NCI-H345 treated with DMSO at 0.1 percent for 48 hours (cell line): ENCODE data around the gene SOX6.

ENCODE experiments used
- DNase-seq: peaks from one replicate; lab custom pipeline; 2025; ENCODE audit not compliant: unreplicated experiment; lab: John Stamatoyannopoulos, UW

SOX6 gene

GRCh38 chr11:16321148-16321547, 35.2 kb downstream of the SOX6 start:
- no peak for DNase-seq

- no peak for DNase-seq
Observed at GRCh38 chr11:16318320-16318719, 38.0 kb downstream of the SOX6 start.

DNA sequence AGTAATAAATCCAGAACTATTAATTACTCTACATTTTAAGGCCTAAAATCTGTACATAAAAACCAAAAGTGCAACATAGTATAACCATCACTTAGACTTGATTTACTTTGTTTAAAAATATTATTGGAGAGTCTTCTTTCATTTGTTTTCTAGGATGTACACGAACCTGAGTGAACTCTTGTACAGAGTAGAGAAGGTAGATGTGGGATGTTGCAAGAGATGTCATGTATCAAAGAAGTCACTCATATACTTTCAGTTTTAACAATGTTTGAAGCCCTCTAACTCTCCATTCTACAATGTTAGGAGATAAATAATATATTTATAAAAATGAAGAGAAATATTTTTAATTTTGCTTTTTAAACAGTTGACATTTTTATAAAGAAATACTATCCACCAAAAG, 38.6 kb downstream of the SOX6 start:
- DNase-seq: no peak

DNA sequence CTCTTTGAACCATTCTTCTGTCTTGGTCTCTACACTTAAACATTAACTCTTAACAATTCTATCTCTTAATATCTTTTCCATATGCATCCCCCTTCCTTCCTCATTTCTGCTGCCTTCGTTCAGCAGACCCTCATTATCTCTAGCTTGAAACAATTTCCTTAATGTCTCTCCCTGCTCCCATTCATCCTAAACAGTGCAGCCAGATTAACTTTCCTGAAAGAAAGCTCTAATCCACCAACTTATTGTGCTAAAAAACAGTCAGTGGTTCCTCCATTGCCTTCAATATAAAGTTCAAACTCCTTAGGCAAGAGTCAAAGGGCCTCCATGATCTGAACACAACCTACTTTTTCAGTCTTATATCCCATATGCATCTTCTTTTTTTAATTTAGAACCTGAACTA, 42.5 kb downstream of the SOX6 start:
- no peak for DNase-seq

- peak; percentile 13 for DNase-seq
Observed at GRCh38 chr11:16312233-16312765, 44.0 kb downstream of the SOX6 start.

DNA sequence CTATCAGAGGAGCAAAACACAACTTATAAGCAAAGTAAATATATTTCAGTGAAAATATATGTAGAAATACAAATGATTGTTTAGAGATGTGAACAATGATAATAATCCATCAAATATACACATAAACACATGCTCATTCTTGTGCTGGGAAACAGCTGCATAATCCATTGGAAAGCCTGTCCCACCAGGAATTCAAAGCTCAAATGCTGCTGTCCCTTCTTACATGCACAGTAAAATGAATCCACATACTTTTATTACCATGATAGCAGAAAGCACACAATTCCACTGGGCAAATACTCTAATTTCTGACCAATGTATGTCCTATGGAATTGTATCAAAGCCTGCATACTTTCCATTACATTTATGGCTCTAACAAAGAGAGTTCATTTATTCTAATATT, 44.5 kb downstream of the SOX6 start:
- DNase-seq: no peak

DNA sequence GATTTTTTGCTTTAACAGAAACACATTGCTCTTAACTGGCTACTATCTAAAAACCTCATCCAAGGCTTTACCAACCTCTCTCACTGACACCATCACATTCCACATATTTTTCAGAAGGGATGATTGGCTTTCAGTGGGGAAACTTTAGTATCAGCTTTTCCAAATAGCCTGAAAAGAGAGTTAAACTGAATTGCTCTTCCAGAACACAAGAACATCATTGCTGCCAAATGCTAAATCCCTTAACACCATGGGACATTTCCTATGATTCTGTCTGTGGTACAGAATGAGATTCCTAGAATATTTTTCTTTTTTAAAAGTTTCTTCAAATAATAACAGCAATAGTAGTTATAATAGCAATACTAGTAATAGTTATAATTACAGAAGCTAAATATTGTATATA, 45.4 kb downstream of the SOX6 start:
- DNase-seq: no peak

DNA sequence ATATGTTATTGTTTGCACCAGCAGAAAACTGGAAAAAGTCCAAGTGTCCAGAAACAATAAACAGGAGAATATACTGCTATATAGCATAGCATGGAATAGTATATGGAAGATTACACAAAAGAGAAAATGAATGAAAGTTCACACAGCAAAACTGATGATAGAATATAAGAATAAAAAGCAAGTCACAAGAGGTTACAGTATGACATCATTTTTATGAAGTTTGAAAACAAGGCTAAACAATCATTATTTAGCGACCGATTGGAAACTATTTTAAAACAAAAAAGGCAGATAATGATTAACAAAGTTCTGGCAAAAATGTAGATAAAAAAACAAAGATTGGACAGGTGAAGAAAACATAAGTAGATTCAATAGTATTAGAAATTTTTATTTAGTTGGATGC, 47.1 kb downstream of the SOX6 start:
- DNase-seq: no peak

DNA sequence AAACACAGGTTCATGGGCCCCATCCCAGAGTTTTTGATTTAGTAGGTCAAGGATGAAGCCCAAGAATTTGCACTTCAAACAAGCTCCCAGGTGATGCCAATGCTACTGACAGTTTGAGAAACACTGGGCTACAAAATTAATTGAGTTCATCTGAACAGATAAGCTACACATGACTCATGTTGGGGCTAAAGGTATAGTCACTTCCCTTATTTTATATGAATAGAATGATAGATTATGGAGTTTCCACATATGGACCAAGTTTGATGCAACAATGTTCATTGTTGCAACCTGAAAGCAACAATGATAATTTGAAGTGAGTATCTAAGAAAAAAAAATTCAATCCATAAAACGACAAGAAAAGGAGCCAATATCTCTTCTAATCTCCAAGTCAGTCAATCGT, 54.9 kb downstream of the SOX6 start:
- no peak for DNase-seq

- DNase-seq: peak; percentile 58
Observed at GRCh38 chr11:16299884-16300782, 56.2 kb downstream of the SOX6 start.

GRCh38 chr11:16299390-16299789, 57.0 kb downstream of the SOX6 start:
- no peak for DNase-seq

DNA sequence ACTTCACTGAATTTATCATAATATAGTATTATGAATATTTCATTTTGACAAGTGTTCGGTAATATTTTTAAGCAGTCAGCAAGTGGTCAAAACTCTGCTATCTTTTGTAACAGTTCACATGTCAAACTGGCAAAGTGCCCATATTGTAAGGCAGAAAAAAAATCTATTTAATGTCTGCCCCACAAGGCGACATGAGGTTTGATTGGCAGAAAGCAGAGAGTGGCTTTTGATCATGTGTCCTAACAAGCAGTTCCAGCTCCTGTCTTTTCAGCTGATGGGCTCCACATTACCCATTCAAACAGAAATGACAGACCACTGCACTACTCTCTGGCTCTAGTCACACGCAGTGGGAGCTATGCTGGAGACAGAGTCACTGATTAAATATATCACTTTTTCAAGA, 59.0 kb downstream of the SOX6 start:
- DNase-seq: no peak

- no peak for DNase-seq
Observed at GRCh38 chr11:16296273-16296672, 60.1 kb downstream of the SOX6 start.

DNA sequence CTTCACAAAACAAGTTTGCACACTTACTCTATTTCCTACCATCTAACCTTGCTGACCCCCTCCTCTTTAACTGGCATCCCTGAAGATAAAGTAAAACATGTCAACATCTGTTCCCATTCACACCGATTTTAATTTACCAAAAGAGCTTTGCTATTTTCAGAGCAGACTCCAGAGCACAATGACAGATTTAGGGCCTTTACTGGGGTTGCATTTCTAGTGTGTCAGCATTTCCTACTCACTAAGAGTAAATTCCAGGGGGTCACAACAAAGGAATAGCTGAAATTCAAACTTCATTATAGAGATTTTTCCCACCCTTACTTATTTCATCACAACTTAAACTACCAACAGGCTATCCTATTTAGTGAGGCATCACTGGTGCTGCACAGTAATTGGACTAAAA, 60.8 kb downstream of the SOX6 start:
- no peak for DNase-seq

DNA sequence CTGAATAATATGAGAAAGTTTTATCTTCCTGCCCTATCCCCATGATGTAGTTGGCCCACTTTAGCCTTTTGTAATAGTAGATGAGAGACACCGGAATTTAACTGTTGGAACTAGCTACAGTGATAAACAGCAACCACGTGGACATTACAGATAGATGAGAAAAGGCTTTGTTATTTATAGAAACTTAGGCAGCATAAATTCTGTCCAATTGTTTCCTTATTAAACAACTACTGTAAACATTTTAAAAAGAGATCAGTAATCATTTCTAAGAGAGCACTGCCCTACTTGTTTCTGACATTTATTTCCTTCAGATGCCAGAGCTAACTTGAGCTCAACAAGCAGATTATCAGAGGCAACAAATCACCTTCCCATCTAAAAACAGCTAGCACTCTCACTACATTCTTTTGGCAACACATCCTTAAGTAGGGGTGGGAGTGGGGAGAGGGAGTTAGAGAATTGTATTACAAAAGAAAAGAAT, 63.1 kb downstream of the SOX6 start:
- no peak for DNase-seq

DNA sequence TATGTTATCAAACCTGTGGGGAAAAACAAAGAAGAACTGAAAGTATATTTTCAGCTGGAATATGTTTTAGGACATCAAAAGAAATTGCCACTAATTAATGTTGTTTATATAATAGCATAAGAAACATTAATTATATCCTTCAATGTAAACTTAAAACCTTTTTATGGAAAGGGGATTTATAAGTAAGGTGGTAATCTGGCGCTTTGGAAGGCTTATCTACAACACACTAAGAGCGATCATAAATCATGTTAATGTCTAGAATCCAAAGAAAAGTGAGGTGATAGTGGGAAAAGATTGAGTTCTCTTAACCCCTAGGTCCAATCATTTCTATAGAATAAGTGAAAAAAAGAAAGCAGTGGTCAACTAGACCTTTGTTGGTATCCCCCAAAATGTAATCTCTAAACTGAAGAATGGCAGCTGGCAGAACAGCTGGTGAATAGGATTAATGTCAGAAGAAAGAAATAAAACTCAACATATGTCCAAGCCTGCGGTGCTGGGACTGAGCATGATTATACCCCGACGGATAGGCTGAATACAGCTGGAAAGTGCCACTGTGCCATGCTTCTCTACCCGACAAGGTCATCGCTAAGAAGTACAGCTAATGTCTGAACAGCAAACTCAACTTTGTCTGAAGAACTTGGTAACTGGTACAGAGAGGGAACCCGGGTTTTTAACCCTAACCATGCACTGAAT, 64.0 kb downstream of the SOX6 start:
- DNase-seq: no peak

DNA sequence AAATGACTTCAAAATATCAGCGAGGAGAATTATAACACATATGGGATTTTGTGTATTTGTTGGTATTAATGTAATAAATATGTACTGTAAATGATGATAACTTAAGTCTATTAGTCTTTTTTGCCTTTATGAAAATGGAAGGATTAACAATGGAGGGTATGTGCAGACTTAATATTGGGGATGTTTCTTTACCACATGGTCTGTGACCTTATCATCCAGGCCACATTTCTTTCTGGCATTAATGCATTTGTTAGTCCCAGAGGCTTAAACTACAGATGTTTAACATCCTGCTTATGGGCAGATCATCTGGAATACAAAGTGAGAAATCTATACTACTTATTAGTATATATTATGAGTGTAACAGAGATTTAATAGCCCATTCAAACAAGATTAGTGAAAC, 64.6 kb downstream of the SOX6 start:
- no peak for DNase-seq

DNA sequence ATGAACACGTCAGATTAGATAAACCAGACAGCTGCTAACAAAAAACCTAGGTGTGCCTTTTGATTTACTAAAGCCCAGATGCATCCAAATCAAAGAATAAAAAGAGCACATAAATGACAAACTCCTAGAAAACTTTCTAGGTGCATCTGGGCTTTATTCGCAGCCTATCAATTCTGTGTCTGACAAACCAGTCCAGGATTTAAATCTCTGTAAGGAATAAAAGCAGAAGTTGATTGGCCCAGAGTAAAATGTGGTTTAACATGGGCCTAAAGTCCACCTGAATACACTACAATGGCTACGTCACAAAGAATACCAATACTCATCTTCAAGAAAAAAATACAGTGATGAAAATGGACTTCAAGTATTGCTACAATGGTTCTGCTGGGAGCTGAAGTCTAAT, 66.8 kb downstream of the SOX6 start:
- DNase-seq: no peak

DNA sequence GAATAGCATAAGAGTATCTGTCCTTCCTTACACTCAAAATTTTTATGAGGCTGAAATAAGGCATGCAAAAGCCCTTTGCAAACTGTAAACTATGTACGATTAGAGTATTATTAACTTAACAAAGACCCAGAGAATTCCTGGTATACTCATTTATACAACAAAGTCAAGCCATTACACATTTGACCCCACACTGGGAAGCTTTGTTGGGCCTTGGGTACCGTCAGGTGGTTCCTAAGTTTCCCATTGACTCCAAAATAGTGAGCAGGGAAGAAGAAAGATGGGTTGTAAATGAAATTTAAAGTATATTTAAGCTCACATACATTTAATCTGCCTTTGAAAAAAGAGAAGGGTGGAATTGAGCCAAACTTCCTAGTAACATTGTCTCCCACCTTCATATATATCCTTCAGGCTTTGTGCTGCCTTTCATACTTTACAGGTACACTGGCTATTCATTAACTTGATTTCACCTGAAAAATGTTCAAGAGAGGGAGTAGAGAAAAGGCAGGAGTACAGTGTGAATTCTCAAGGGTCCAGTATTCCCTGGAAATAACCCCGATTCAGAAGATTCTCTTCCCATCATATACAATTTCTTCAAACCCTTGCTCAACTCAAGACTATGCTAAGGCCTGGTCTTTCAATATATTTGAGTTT, 68.6 kb downstream of the SOX6 start:
- no peak for DNase-seq

DNA sequence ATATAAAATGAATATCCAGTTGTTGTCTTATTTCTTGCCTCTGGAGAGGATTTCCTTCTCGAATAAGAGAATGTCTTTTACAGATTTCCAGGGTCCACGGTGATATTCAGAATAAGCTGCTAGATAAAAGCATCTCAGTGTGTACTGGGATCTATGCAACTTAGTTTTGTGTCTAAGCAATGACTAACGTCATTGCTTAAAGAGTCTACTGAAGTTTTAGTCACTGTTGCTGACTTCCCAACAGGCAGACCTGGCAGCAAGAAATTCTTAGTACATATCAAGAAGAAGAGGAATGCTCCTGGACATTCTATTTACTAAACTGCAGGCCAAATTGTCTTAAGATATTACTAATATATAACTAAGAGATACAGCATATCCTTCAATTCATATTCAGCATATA, 70.3 kb downstream of the SOX6 start:
- DNase-seq: no peak

DNA sequence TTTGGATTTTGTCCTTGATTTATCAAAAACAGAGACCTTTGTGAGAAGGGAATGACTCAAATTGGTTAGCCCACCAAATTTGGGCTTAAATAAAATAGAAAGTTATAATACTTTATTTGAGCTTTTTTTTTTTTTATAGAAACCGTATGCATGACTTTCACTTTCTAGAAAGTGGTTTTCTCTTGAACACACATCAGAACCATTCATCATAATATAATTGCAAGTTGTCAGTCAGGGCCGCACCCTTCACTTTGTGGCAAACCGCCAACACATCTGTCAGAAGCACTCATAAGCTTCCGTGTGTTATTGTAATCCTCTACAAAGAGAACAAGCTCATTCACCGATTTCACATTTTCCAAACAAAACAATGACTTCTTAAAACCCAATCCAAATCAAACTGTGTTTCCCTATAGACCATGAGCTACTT, 76.1 kb downstream of the SOX6 start:
- peak; percentile 69 for DNase-seq

DNA sequence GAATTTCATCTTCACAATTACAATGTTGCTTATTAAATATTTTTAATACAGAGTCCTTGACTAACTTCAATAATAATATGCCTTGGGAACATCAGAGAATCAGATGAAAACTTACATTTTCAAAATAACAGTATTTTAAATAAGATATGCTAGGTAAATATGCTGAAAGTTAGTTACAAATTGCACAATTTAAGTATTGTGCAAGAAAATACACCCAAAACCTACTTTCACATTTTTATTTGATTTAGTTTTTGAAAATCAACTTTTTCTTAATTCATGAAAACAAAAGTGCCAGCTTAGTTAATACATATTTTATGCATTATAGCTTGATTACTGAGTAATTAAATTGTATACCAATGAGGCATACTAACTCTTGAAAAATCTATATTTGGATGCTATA, 76.8 kb downstream of the SOX6 start:
- DNase-seq: no peak
